Midbrain (tissue), 1 donor: Measurements from ENCODE around the gene OARD1.

ENCODE experiments used
- DNase-seq: peaks from one replicate; lab custom pipeline; 2025; lab: John Stamatoyannopoulos, UW

OARD1 gene

GRCh38 chr6:41074692-41075436 is 2.7 kb upstream of the OARD1 start:
- no peak for DNase-seq

DNA sequence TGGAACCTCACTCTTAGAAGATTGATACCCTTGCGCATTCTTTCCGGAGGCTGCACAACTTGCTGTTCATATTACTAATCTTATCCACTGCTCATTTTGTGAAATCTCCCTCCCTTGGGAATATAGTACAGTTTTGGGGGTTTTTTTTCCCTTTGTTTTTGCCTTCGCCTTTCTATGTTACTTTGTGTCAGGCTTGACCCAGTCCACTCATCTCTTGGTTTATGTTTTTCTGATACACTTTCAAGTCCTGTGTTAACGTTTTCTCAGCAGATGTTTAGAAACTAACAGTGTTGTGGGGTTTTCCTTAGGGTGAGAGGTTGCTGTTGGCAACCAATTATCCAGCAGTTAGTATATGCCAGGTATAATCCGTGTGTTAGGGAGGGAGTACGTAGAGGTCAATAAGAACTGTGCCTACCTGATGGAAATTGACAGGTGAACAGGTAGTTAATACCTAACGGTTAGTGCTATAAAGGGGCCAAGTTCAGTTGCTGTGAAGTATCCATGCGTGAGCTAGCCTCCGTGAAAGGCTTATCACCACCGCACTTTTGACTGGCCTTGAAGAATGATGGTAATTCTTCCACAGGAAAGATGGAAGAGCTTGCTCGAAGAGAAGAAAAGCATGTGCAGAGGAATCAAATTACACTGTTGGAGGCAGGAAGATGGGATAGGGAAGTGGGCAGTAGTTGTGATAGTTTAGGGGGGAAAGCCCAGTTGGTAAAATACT is 2.0 kb upstream of the OARD1 start:
- DNase-seq, result no peak

GRCh38 chr6:41073203-41073967 is 1.2 kb upstream of the OARD1 start:
- DNase-seq, result peak; percentile 67

DNA sequence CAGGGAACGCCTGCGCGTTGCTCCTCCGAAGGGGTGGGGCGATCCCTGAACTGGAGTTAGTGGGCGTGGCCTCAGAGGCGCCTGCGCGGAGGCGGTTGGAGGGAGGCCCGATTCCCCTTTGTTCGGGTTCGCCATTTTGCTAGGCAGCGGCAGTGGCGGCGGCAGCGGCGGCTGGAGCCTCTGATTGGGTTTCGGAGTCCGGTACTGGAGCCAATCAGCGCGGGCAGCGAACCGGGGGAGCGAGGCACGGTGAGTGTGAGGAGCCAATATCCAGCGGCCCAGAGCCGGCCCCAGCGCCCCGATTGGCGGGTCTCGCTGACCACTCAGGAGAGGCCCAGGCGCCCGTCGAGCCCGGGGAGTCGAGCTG is 663 bp upstream of the OARD1 start, which contains the start of gene NFYA:
Gene NFYA (plus strand): TSS at position 139 of the 367 bp plus-strand sequence. CDS start 6,116 bp downstream, outside the sequence.
- peak; percentile 100 for DNase-seq

DNA sequence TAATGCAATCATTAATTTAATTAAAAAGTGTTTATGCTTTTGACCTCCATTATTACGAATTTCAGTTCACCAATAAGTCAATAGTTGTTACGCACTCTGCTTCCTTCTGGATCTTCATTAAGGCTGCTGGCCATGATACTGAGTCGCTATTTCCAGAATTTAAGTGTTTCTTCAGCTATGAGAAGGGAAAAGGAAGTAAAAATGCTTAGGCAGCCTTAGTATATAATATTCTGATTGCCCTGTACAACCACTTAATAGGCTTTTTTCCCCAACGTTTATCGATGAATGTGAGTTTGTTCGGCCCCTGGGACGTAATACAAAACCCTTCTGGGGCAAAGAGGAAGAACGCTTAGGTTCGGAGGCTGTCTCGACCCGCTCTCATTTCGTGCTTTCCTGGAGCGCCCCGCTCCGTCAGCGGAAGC is 644 bp downstream of the OARD1 start:
- DNase-seq, result no peak

DNA sequence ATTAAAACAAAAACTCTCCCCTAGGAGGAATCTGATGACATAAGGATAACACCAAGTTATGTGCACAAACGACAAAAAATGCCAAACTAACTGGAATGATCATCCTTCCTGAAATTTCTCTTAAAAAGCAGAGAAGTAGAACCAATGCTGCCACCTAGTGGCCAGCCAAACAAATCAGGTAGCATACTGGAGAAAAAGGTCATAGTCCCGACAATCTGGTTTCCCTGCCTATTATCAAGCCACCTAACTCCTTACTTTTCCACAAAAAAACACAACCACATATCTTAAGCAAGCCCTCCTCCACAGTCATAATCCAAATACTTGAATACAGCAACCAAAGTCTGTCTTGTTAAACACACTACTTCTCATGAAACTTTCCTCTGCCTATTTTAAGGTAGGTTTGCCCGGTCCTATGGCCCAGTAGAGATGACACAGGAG is 5.3 kb downstream of the OARD1 start:
- peak; percentile 75 for DNase-seq

DNA sequence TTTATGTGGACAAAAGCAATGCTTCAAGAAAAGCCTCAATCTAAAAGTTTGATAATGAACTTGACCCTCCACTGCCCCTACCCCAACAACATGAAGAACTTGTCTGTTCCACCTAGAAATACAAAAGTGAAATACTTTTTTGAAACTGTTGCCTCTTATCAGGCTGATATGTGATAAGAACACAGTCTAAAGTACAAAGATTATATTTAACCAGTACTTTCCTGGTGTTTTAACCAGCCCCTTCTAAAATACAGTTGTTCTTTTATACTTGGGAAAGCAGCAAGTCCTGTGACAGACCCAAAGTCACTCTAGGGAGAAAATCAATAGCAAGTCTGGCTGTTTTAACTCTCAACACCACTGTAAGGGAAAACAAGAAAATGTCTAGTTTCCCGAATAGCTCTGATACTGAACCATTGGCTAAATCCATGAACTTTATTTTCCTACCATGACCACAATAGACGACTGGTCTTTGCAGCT is 6.6 kb downstream of the OARD1 start:
- DNase-seq, result no peak

DNA sequence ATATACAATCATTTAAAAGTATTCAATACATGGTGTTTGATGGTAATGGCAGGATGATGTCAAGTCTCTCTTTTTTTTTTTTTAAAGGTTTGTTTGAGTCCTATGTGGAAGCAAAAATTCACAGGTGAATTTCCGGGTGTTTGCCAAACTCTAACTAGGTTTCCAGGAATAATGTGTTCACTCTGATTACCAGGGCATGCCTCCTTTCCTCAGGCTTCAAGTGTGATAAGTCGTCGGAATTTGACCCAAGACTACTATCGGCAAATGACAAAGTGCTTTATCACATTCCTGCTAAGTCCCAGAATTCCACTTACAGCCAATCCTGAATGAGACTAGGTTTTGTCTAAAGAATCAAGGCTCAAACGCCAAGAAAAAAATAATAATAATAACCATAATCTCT is 7.3 kb downstream of the OARD1 start:
- DNase-seq, result no peak

- DNase-seq, result no peak
Measured at GRCh38 chr6:41063884-41064285, 8.3 kb downstream of the OARD1 start.

GRCh38 chr6:41062056-41062455 is 10.1 kb downstream of the OARD1 start:
- DNase-seq, result no peak

- no peak for DNase-seq
Measured at GRCh38 chr6:41061196-41061726, 10.9 kb downstream of the OARD1 start.

- DNase-seq, result no peak
Measured at GRCh38 chr6:41059556-41059955, 12.6 kb downstream of the OARD1 start.

DNA sequence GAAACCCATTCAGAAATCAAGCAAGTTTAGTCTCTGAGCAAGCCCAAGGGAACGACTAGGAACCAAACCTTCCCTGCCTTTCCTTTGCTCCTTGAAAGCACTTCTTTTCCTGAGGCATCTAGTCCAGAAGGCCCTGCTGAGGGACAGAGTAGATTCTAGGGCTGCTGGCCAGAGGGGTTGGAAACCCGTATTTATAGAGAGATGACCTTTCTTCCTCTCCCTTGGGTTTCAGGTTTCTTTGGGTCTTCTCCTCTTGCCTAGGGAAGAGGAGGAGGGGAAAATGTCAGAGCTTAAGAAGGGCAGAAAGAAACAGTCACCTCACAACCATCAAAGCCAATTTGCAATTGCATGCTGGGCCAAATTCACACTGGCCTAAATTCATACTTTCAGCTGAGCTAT is 13.4 kb downstream of the OARD1 start:
- DNase-seq, result no peak

DNA sequence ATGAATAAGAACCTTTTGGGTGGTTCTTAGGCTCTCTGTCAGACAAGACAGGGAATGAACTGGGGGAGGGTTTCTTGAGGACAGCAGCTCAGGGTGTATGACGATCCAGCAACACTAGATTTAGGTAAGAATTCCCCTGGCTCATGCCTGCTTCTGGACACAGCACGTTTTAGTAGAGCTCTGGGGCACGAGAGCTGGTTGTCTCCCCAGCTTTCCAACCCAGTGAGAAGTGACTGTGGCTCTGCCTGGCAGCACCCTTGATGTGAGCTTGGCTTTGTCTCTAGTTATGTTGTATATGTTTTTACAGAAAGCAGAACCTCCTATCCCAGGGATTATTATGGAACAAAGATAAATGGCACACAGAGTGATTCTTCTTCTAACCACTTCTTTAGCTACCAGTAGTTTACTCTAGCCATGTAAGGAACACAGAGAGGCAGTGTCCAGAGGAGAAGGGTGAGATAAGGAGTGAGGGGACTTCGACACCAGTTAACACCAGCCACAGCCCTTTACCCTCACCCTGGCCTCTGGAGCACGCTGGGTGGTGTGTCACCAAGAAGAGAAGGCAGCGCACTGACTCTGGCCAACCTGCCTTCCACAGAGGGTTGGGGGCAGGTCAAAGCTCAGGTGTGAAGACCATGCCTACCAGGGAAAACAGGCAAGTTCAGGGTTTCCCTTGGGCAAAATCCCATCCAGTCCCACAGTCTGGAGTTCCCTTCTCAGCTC is 15.2 kb downstream of the OARD1 start:
- DNase-seq, result no peak

GRCh38 chr6:41055149-41055548 is 17.0 kb downstream of the OARD1 start:
- DNase-seq, result no peak

GRCh38 chr6:41054511-41054910 is 17.6 kb downstream of the OARD1 start:
- no peak for DNase-seq

DNA sequence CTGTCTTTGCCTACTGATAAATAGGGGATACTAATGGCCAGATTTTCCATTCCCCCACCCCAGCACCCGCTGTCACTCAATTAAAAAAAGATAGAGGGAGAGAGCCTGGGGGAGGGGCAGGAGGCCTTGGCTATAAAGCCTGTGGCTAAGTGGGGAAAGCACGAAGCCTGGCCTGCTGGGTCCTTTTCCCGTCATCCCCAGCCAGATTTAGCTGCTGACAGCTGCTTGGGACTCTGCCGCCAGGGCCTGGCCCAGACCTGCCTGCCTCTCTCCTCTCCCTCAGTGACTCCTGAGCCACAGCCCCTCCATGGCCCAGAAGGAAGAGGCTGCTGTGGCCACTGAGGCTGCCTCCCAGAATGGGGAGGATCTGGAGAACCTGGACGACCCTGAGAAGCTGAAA is 19.1 kb downstream of the OARD1 start, which contains the start of gene APOBEC2:
Gene APOBEC2 (plus strand): TSS at position 162 of the 400 bp plus-strand sequence. CDS start 146 bp downstream, at position 308.
- DNase-seq, result no peak

DNA sequence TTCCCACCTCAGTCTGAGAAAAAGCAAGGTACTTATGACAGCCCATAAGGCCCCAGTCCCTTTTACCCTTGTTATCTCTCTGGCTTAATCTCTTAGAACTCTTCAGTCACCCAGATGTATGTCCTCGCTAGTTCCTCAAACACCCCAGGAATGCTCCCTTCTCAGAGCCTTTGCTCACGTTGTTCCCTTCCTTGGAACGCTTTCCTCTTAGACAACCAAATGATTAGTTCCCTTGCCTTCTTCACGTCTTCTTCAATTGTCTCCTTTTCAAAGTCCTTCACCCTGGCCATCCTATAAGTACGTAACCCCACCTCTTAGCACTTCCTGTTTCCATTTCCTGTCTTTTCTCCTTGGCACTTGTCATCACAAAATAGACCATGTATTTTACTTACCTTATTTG is 20.3 kb downstream of the OARD1 start:
- DNase-seq, result no peak

- DNase-seq, result no peak
Measured at GRCh38 chr6:41050536-41050935, 21.6 kb downstream of the OARD1 start.

- DNase-seq, result no peak
Measured at GRCh38 chr6:41049955-41050354, 22.2 kb downstream of the OARD1 start.

GRCh38 chr6:41049521-41049920 is 22.6 kb downstream of the OARD1 start:
- DNase-seq, result no peak
